Stimulated activated CD8-positive, alpha-beta memory T cell treated with anti-CD3 and anti-CD28 coated beads, Interleukin-12 subunit alpha, Interleukin-12 subunit beta, amount 100 ng/mL, for 4 hours (primary cell): ENCODE results near the gene CSNK2A2.

Experiments used
- DNase-seq: peaks from one replicate; pipeline ENCODE4 v3.0.0-alpha.2; 2020; ENCODE audit warnings: low read depth

Gene CSNK2A2

DNA sequence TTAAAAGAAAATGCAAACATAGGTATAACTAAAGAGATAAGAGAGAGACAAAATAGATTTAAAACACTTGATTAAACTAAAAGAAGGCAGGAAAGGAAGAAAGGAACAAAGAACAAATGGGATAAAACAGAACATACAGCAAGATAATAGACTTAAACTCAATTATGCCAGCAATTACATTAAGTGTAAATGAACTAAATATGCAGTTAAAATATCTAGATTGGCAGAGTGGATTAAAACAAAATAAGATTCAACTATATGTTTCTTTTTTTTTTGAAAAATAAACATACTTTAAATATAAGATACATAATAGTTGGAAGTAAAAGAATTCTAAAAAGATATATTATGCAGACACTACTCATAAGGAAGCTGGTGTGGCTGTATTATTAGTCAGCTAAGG, 59.1 kb downstream of the CSNK2A2 start:
- no peak for DNase-seq

DNA sequence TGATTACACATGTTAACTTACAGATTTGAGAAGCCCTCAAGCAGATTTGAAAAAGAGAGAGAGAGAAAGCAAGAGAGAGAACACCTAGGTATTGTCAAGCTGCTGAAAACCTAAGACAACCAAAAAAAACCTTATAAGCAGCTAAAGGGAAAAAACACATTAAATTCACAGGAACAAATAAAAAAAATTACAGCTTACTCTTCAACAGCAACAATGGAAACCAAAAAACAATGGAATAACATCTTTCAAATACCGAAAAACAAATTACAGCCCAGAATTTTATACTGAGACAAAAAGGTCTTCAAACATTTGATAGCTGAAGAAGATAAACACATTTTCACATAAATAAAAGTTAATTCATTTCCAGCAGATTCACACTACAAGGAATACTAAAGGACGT, 60.3 kb downstream of the CSNK2A2 start:
- no peak for DNase-seq

DNA sequence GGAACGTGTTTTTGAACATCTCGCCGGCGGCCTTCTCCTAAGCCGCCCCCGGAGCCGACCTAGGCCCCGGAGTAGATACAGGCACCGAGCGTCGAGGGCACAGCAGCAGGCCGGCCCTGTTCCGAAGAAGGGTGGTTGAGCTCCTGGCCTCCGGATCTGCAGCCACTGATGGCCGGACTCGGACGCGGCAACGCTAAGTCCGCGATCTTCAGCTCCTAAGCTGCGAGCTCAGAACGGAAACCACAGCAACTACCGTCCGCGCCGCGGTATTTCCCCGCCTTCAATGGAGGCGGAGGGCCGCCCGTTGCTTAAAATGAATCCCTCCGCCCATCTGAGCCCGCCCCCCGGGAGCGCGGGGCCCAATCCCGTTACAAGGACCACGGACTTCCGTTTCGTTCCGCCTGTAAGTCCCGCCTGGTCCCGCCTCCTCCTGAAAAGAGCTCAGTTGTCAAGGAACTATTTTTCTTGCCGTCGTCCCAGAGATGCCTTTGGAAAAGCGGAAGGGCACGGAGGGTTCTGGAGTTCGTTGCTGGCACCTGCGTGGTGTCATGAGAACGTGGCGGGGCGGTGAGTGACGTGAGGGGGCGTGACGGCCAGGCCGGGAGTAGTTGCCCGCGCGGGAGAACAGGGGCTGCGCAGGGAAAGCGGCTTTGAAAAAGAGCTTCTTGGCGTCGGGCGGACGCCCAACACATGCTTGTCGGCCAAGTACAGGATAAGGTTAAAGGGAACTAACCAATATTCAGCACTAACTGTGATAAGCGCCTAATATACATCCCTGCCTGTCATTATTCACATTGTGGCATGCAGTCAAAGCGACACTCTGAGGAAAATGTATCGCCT, 68.6 kb downstream of the CSNK2A2 start, which contains the start of gene CFAP20:
CFAP20 (minus strand) TSS at position 285 of the 840 bp plus-strand sequence; CDS start at position 19, 266 bp downstream.
- DNase-seq: peak; percentile 91

DNA sequence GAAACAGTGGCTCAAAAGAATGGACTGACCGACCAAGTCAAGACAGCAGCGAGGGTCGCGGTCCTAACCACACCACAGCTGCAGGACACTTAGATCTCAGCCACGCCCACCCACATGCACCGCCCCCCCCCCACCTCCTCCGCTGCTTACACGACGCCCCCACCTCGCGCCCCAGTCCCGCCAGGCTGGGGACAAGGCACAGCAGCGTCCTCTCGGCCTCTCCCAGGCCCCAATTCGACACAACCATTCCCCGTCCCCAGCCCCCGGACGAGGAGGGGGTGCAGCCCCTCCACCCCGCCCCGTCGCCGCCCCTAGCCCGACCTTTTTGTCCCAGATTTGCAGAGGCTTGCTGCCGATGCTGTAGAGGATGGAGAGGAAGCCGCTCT, 69.2 kb downstream of the CSNK2A2 start:
- DNase-seq: no peak

DNA sequence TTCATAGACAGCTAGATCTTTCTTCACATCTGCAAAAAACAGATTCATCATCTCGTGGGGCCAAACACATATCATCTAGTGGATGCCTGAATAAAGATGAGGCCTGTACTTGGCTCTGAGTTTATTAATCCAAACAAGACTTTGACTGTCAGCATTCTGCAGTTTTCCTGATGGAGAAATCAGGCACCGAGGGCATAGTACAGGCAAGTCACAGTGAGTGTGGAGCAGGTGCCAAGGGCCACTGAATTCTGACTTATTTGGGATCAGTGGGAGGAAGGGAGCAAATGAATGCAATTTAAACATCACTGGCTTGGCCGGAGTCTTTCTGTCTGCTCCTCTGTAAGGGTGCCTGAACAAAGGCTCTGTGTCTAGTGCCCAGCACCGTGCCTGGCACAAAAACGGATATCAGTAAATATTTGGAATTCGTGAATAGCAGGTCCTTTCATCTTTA, 69.7 kb downstream of the CSNK2A2 start:
- no peak for DNase-seq

DNA sequence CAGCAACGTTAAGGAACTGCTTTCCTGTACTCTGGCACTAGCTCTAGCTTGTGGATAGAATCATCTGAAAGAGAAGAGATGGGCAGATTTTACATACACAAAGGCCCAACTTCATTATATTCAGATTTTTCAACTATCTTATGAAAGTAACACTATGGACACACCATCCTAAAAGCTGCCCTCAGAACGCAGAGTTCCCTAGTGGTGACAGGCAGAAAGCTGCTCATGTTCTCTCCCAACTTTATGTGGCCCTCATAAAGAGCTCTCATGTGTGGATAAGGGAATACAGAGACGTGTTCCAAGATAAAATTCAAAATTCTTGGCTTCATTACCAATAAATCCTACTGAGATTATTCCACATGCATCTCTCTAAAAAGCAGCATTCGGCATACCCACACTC, 70.3 kb downstream of the CSNK2A2 start:
- DNase-seq: no peak

DNA sequence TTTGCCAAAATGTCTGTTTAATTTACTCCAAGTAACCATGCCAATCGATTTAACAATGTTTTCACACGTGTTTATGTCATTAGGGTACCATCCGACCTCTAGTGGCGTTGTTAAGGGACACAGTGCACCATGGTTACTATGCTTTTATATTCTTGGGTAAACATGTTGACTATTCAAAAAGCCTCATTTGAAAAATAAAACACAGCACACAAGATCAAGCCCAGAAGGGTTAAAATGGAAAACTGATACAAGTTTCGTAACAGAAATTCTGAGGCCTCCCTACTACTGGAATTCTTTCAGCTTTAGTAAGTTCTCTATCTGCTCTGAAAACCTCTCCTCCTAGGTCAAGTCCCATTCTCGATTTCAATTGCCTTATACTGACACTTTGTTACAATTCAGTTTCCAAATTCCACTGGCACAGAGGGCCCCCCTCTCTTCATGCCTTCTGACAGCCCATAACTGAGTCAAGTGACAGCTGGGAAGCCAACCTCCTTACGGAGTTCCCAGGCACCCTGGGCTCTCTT, 70.8 kb downstream of the CSNK2A2 start:
- no peak for DNase-seq

DNA sequence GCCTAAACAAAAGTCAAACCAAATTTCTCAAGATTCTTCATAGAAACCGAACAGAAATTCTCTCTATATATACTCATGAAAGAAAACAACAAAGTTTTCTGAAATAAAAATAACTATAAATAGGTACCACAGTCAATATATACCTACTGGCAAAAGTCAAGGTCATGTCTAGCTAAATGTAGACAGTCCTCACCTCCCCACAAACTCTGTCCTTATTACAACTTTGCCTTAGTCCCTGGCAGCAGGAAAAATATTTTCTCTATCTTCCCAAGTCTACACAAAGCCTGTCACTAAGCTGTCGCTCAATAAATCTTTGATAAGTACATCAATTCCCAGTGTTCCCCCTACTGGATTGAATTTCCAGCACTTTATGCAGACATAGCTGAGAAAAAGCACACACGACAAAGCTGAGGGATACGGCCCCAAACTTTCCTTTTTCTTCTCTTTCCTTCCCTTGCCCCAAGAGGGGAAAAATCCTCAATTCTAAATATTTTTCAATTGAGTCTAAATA, 71.4 kb downstream of the CSNK2A2 start:
- no peak for DNase-seq

DNA sequence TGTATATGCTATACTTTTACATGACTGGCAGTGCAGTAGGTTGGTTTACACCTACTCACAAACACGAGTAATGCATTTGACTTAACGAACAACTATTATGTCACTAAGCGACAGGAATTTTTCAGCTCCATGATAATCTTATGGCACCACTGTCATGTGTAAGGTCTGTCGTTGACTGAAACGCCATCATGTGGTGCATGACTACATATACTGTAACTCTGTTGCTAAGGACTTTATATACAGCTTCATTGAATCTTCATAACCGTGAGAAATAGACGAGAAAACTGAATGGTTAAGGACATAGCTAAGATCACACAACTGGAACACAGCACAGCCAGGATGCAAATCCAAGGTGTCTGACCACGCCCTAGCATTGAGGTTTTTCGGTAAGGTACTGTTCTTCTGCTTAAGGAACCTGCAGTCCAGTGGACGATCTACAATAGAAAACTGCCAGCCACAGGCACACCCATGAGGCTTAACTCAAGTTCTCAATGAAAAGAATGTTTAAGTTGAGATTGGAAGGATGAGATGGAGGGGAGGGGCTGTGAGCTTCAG, 72.0 kb downstream of the CSNK2A2 start:
- no peak for DNase-seq

DNA sequence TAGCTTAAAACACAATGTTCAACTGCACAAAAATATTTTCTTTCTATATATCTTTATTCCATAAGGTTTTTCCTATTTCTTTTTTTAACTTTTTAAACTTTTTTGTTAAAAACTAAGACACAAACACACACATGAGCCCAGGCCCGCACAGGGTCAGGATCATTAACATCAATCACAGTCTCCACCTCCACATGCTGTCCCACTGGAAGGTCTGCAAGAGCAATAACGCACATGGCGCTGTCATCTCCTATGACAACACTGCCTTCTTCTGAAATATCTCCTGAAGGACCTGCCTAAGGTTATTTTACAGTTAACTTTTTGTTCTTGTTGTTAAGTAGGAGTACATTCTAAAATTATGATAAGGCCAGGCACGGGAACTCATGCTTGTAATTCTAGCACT, 72.9 kb downstream of the CSNK2A2 start:
- DNase-seq: no peak

DNA sequence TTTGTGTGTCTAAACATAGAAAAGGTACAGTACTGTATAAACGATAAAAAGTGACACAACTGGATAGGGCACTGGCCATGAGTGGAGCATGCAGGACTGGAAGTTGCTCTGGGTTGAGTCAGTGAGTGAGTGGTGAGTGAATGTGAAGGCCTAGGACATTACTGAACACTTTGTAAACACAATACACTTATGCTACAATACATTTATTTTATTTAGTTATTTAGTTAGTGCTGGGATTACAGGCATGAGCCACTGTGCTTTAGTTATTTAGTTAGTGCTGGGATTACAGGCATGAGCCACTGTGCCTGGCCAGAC, 73.3 kb downstream of the CSNK2A2 start:
- no peak for DNase-seq

DNA sequence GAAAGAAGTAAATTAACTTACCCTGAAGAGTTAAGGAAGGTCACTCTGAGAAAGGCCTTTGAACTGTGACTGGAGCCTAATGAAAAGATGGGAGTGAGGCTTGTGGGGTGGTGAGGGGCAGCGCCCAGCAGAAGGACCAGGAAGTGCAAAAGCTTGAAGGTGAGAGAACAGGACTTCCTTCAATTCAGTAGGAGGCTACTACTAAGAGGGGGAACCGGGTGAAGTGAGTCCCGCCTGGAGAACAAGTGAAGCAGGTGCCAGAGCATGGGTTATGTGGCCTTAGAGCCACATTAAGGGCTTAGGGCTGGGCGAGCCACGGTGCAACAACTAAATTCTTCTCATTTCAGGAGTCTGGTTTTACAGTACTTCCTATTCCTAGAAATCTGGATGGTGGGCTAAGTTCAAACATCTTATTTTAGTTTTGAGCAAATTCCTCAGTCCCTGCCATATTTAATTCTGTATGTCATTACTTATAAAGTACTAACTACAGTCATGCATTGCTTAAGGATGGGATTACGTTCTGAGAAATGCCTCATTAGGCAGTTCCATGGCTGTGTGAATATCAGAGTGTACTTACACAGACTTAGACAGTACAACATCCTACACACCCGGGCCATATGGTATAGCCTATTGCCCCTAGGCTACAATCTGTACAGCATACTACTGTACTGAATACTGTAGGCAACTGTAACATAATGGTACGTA, 73.9 kb downstream of the CSNK2A2 start:
- no peak for DNase-seq

DNA sequence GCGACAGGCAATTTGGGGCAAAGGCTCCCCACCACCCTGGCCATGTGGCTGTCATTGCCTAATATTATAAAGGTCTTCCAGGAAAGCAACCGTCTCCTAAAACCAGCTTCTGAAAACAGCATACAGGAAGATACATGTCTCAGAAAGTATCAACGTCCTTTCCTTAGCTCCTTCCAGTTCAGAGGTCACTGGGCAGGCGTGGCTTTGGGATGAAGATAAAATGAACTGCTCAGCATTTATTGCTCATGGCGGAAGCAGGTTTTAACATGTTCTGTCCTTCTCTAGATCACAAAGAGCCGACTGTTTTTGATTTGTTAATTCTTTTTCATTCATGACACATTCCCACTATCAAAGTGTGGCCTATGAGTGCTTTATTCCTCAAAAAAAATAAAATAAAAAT, 76.8 kb downstream of the CSNK2A2 start:
- DNase-seq: no peak

DNA sequence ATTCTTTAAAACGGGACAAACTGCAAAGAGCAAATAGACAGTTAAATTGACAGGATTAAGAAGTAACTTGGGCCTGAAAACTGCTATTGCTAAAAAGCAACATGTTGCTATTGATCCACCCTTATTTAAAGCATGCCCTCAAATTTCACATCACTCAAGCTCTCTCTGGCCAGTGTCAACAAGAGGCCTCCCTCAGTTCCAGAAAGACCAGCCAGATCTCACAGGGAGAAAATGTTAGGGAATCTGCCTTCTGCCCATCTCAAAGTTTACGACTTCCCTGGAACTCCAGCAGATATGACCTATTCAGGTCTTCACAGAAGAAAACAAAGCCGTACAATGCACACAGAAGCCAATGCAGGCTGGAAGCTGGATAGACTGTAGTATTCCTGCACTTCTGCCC, 77.7 kb downstream of the CSNK2A2 start:
- no peak for DNase-seq

DNA sequence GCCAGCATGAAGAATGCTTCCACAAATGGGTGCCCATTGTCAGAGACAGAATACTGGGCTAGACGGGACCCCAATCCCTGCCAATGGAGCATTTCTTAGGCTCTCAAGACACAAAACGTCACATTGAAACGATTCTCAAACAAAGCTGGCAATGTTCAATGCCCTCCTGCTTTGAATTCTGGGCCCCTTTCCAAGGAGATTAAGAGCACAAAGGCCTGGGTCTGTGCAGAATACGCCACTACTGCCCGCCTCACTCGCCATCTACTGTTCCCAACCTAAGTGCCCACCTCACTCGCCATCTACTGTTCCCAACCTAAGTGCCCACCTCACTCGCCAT, 78.4 kb downstream of the CSNK2A2 start:
- no peak for DNase-seq

DNA sequence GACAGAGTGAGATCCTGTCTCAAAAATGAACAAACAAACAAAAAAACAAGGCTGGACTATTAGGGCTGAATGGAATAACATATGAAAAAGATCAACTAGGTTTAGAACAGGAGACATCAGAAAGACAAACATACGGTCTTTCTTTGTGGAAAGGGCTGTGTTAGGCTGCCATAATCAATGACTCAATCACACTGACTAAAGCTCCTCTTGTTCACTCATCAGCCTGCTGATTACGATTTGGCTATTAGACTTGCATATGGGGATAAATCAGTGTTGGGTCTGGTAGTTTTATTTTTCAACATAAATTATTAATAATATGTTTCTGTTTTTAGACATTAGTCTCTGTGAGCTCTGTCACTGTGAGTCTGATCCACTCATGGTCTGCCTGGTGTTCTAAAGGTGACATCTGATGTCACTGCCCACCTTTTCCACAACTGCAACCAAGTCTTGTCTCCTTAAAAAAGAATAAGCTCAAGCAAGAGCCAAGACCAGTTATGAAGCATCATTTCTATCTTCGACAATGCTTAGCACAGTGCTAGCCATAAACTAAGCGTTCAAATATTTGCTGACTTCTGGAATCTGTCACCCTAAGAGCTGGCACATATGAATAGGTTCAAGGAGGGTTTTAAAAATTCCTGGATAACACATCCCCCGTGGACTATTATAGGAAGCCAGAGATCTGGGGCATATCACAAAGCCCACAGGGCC, 79.0 kb downstream of the CSNK2A2 start:
- no peak for DNase-seq

DNA sequence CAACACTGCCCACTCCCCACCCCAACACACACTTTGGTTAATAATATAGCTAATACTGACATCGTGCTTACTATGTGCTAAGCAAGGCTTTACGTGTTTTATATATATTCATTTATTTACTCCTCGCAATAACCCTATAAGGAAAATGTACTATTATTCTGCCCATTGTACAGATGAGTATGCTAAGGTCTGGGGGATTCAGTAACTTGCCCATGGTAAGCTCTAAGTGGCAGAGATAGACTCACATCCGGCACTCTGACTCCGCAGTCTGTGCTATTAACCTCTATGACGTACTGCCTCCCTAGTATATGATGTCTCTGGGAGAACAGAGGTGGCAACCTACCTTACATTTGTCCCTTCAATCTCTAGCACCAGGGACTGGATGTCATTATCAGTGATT, 81.4 kb downstream of the CSNK2A2 start:
- DNase-seq: no peak

DNA sequence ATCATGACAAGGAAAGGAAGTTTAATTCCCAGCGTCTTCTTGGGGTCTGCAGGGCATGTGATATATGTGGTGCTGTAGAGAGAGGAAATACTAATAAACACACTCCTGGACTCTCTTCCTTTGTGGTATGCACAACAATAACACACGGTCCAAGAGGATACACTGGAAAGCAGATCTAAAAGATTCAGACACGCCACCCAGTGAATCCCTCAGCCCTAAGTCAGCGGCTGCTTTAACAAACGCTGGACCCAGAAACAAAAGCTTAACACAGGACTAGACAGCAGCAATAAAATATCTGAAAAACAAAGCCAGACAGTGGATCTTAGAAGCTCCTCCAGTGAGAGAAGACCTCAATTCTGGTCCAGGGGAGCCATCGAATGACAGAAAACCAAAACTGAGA, 81.8 kb downstream of the CSNK2A2 start:
- no peak for DNase-seq

DNA sequence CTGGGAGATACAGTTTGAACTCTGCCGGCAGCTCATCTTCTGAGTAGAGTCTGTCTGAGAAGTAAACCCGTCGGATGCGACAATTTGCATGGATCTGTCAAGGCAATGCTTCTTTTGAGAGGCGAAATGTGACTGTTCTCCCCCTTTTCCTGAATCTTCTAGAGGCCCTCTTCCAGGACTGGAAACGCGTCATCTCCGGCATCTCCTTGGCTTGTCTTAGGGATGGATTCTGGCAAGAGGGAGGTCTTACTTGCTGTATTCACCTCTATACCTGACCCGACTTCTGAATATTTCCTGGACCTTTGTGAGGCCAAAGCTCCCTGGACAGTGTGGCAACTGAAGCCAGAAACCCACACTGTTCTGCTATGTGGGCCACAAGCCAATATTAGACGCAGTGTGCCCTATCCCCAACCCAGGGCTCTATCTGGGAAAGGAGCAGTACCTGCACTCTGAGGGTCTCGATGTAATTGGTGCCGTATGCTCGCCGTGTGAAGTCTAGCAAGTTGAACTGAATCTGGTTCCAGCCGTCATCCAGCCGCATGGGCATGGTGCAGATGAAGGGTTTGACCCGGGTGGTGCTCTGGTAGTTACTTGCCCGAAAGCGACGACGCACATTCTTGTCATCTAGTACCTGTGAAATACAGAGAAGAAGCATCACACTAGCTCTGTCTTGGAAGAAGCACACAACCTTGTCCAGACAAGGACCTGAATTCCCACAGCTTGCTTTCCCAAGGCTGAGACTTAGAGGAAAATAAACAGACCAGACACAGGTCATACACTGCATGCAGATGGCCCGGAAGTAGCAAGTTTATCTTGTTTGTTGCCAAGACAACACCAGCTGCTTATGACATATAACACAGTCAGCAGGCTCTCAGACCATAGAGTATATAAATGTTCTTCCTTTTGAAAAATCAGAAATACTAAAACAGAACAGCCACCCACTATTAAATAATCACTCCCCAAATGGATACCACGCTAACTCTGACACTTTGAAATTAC, 82.8 kb downstream of the CSNK2A2 start:
- no peak for DNase-seq

DNA sequence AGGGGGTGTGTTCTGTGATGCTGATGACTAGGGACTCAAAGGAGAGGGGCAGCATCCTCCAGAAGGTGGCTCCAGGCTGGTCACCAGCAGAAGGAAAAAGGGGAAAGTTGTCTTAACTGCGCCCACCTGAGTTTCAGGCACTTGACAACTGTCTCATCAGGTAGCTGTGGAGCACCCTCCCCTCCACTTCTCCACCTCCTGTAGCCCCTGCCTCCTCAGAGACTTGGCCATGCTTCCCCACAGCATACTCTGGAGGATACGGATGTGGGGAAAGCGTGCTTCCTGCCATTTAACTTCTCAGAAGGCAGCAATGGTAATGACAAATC, 86.6 kb downstream of the CSNK2A2 start:
- no peak for DNase-seq

DNA sequence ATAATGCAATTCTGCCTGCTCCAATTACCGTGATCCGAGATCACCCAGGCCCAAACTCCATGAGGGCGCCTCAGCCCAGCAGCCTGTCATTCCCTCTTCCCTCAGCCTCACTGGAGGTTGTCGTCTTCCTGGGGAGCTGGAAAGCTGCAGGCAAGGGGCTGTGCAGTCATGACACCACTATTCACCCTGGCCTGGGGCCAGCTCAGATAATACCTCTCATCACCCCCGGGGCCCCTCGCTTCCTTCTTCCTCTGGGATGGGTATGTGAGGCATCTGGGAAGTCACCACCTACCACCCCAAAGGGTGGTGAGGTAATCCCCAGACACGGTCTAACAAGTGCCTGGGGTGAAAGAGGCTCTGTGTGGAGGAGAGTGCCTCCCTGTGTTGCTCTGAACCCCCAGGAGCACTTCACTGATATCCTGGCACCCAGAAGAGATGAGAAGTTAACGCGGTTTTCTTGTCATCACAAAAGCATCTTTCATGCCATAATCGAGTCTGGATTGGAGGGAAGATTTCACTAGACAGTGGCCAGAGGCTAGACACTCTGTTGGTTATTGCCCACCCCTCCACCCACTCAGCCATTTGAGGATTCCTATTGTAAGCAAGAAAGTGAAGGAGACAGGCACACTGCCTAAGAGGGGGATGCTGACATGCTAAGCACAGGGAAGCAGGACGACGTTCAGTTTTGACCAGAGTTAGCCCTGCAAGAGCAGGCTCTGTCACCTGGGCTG, 87.2 kb downstream of the CSNK2A2 start:
- no peak for DNase-seq
